H1 (cell line): Measurements from ENCODE around the gene UBL4A. TPM values are rescaled to one million over a fixed set of nuclear protein-coding genes. Genes with fewer than 3 reads are reported as not detected.

Experiments
- ATF2 ChIP-seq: IDR thresholded peaks from 2 replicates; pipeline ENCODE4 v1.6.1; 2012; ENCODE audit warnings: low read length, inconsistent platforms
- CHD7 ChIP-seq: fragments of 300-600 bp; sonication (generic); IDR thresholded peaks from 2 replicates; pipeline ENCODE4 v1.7.1; 2012; ENCODE audit warnings: low read length, moderate library complexity, mild to moderate bottlenecking, inconsistent platforms; ENCODE audit not compliant: insufficient replicate concordance
- EGR1 ChIP-seq: IDR thresholded peaks from 2 replicates; pipeline ENCODE4 v1.6.1; 2011; ENCODE audit warnings: low read depth, low read length, borderline replicate concordance
- EZH2 ChIP-seq: fragments of 200-600 bp; sonication (generic); IDR thresholded peaks from 2 replicates; pipeline ENCODE4 v1.7.1; 2012; ENCODE audit warnings: low read depth, mild to moderate bottlenecking, moderate library complexity, low read length, inconsistent platforms; ENCODE audit not compliant: severe bottlenecking
- polyA plus RNA-seq, 7 experiments: library from polyadenylated mRNA; depleted of rRNA in 3 of 7; stranded (reverse) in 5 of 7; unstranded in 2 of 7; fragments of >200 nt in 5 of 7; fragments of 200-250 nt in 2 of 7; gene quantifications; 1 replicate in 5 of 7; 2 replicates in 1 of 7; 4 replicates in 1 of 7; pipeline versions ENCODE4 v1.2.1 to v1.2.3, GENCODE V29; 2011 to 2013; ENCODE audit warnings: missing spikeins in 2 of 7, mixed read lengths in 2 of 7
- total RNA-seq: library from RNA; stranded (reverse); fragmentation: NEBNext Ultra II Directional; extraction: Animal tissue kit (Norgen Biotek cat#: 25700); gene quantifications from 2 replicates; pipeline ENCODE4 v1.2.1, GENCODE V29; 2021

Gene UBL4A
- total and polyA plus RNA-seq, 2 of the 8 experiments (the other 6 are each of a cell fraction or from before 2014, with no cell fraction given) = 23.1 to 31.7 TPM

DNA sequence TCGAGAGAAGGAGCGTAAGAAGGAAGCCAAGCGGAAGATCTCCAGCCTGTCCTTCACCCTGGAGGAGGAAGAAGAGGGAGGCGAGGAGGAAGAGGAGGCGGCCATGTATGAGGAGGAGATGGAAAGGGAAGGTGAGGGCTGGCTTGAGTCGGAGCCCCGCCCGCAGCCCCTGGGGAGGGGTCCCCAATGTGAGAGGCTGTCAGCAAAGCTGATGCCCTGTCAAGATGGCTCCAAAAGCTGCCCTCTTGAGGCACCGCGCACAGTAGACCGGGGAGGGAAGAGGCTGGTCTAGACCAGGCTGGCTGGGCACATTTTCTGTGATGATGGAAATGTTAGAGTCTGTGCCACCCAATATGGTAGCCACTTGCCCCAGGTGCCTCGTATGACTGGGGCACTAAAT lies 40.0 kb downstream of the UBL4A start (continued):
- TF ChIP-seq CHD7 = no peak
- TF ChIP-seq EGR1 = no peak
- TF ChIP-seq EZH2 = no peak
- TF ChIP-seq ATF2 = no peak
